Tibial nerve (tissue), 4 donors: ENCODE results near the gene ARID3A. TPM values are rescaled to one million over a fixed set of nuclear protein-coding genes. Genes with fewer than 3 reads are reported as not detected.

Experiments
- DNase-seq, 2 donors: peaks; one replicate each; pipeline ENCODE4 v3.0.0-alpha.2; 2019; ENCODE audit warnings: low spot score in 2 of 2
- H3K27ac ChIP-seq, 4 donors: fragments of 200-600 bp; sonication (generic) in 3 of 4; one replicate each; pipeline ENCODE4 v1.5.1; 2017 to 2019; ENCODE audit warnings: mild to moderate bottlenecking in 1 of 4
- H3K27me3 ChIP-seq, 2 donors: fragments of 200-600 bp; sonication (generic) in 1 of 2; one replicate each; pipeline versions ENCODE4 v1.5.1 to v1.6.0; 2017 to 2019
- H3K36me3 ChIP-seq, 3 donors: fragments of 200-600 bp; sonication (generic); one replicate each; pipeline ENCODE4 v1.5.1; 2018 to 2019
- H3K4me1 ChIP-seq, 4 donors: fragments of 200-600 bp; sonication (generic) in 3 of 4; one replicate each; pipeline ENCODE4 v1.5.1; 2017 to 2019
- H3K4me3 ChIP-seq, 4 donors: fragments of 200-600 bp; sonication (generic) in 3 of 4; one replicate each; pipeline ENCODE4 v1.5.1; 2017 to 2019; ENCODE audit warnings: mild to moderate bottlenecking in 1 of 4, moderate library complexity in 1 of 4
- H3K9me3 ChIP-seq, 4 donors: fragments of 200-600 bp; sonication (generic) in 3 of 4; one replicate each; pipeline ENCODE4 v1.5.1; 2017 to 2019
- CTCF ChIP-seq, 5 experiments: fragments of 200-600 bp in 3 of 5; fragments of 450-650 bp in 2 of 5; sonication (generic) in 3 of 5; IDR thresholded peaks; one replicate each; pipeline ENCODE4 v1.5.1; 2016 to 2019; ENCODE audit warnings: antibody characterized with exemption in 5 of 5, mild to moderate bottlenecking in 3 of 5, moderate library complexity in 2 of 5
- EP300 ChIP-seq, 2 donors: sonication (generic); formaldehyde crosslinking; IDR thresholded peaks; one replicate each; pipeline ENCODE4 v1.6.1; 2017; ENCODE audit warnings: antibody characterized with exemption in 2 of 2, mild to moderate bottlenecking in 1 of 2
- POLR2A ChIP-seq, 2 donors: fragments of 450-650 bp; IDR thresholded peaks; one replicate each; pipeline ENCODE4 v1.6.1; 2017; ENCODE audit warnings: antibody characterized with exemption in 2 of 2, mild to moderate bottlenecking in 2 of 2, moderate library complexity in 2 of 2
- WGBS, 2 donors: methylation state at CpG; one replicate each; pipeline ENCODE4 v1.1.5; 2018; 5-methylcytosine and 5-hydroxymethylcytosine counted together
- total RNA-seq, 4 donors: library from RNA; depleted of rRNA; stranded (reverse); fragments of >200 nt; gene quantifications; one replicate each; pipeline ENCODE4 v1.1.0, GENCODE V29; 2016

Gene ARID3A
- total RNA-seq, 4 donors from 2014 or later = 8.1 to 15.3 (median 12.5) TPM

DNA sequence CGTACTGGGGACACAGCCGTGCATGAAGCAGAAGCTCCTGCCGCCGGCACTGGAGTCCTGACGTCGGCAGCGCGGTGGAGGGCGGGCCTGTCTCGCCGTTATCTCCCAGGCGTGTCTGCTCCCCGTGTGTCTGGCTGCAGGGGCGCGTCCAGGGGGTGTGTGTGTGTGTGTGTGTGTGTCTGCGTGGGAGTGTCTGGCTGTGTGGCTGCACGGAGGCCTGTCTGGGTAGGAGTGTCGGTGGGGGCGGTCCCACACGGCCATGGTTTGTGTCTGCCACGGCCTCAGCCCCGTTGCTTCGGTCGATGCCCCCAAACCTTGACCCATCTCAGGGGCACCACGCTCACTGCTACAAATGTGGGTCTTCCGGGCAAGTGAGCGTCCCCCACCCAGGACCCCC, 18.3 kb downstream of the ARID3A start:
- no peak for TF ChIP-seq POLR2A (IDR thresholded peaks at IDR 0.05)
- TF ChIP-seq CTCF (IDR thresholded peaks at IDR 0.05) = no peak
- TF ChIP-seq EP300 (IDR thresholded peaks at IDR 0.05) = no peak
- no peaks in the 10 kb centered on the region for H3K9me3 ChIP-seq
- H3K27me3 ChIP-seq = no peaks in the 10 kb centered on the region
- no peaks in the 10 kb centered on the region for H3K36me3 ChIP-seq
- WGBS, 2 donors = 73 to 74% methylated on average over 14 to 27 of the region's 27 CpGs
- H3K27ac ChIP-seq = no peak overlapping the region
- DNase-seq = no peak
- H3K4me1 ChIP-seq = peaks cover 0 to 47% (median 15%) of the 10 kb centered on the region in 4 donors
- H3K4me3 ChIP-seq = no peak overlapping the region

DNA sequence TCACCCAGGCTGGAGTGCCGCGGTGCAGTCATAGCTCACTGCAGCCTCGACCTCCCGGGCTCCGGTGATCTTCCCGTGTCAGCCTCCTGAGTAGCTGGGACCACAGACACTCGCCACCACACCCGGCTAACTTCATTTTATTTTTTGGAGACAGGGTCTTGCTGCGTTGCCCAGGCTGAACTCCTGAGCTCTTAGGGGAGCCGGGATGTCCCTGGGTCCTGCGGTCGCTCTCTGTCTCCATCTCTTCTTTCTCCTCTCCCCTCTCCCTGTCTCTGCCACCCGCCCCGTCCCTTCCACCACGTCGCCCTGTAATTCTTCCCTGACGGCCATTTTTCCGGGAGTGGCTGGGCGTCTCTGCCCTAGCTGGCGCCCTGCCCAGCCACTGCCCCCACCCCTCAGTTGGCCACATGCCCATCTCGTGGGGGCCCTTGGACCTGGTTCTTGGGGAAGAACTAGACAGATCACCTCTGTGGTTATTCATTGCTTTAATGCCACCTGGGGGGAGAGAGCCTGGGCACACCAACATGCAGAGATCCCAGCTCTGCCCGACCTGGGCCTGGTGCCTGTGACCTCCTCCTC, 18.9 kb downstream of the ARID3A start:
- 58 to 64% methylated on average over 19 to 22 of the region's 22 CpGs for whole genome bisulfite sequencing, 2 donors
- no peak overlapping the region for H3K4me3 ChIP-seq
- H3K27ac ChIP-seq = no peak overlapping the region
- no peaks in the 10 kb centered on the region for H3K36me3 ChIP-seq
- no peaks in the 10 kb centered on the region for H3K27me3 ChIP-seq
- peaks cover 0 to 44% (median 15%) of the 10 kb centered on the region in 4 donors for H3K4me1 ChIP-seq
- no peak for DNase-seq
- H3K9me3 ChIP-seq = no peaks in the 10 kb centered on the region
- TF ChIP-seq EP300 (IDR thresholded peaks at IDR 0.05) = no peak
- TF ChIP-seq POLR2A (IDR thresholded peaks at IDR 0.05) = no peak
- no peak for TF ChIP-seq CTCF (IDR thresholded peaks at IDR 0.05)

DNA sequence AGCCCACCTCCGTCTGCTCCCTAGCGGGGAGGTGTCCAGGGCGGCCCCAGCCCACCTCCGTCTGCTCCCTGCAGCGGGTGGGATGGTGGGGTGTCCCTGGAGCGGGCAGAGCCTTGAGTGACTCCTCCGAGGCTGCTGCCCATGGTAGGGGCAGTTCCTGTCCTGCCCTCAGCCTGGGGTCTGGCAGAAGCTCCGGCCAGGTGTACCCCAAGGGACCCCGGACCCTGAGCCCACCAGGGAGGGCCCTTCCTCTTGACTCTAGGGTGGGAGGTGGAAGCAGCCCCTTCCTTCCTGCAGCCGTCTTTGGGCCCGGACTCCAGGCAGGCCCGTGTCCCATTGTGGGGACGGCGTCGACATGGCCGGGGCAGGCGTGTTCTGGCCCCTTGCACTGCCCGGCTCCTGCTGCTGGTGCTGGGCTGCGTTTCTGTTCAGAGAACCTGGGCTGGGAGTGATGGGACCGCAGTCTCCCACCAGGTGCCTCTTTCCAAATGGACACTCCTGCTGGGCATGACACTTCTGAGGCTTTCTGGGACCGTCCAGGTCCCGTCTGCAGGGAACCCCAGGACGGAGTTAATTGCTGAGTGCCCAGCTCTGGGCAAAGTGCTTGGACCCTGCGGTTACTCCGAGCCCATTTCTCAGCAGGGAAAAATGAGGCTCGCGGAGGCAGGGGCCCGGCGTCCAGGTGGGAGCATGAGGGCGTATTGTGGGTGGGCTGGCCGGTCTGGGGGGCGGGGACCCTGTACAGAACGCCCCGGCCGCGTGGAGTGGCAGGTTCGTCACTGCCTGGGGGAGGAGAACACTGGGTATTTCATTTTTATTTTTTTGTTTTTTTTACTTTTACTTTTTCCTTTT, 19.8 kb downstream of the ARID3A start:
- WGBS, 2 donors = 82 to 85% methylated on average over 24 to 30 of the region's 37 CpGs
- TF ChIP-seq CTCF (IDR thresholded peaks at IDR 0.05) (no peak), EP300 (IDR thresholded peaks at IDR 0.05) (no peak), POLR2A (IDR thresholded peaks at IDR 0.05) (no peak)
- H3K9me3 ChIP-seq = no peaks in the 10 kb centered on the region

GRCh38 chr19:947090-947706, 21.4 kb downstream of the ARID3A start:
- H3K9me3 ChIP-seq = no peaks in the 10 kb centered on the region
- no peaks in the 10 kb centered on the region for H3K27me3 ChIP-seq
- DNase-seq = no peak
- H3K4me3 ChIP-seq = no peak overlapping the region
- H3K27ac ChIP-seq = peak overlapping the region in 1 of 4 donors; percentile 8
- no peak for TF ChIP-seq EP300 (IDR thresholded peaks at IDR 0.05)
- no peak for TF ChIP-seq POLR2A (IDR thresholded peaks at IDR 0.05)
- no peak for TF ChIP-seq CTCF (IDR thresholded peaks at IDR 0.05)
- H3K36me3 ChIP-seq = no peaks in the 10 kb centered on the region
- 84 to 85% methylated on average over 29 to 30 of the region's 30 CpGs for WGBS, 2 donors
- H3K4me1 ChIP-seq = peaks cover 0 to 22% (median 6%) of the 10 kb centered on the region in 4 donors

More for the DNA sequence above, 19.8 kb downstream of the ARID3A start:
- Histone ChIP-seq H3K27ac (no peak overlapping the region), H3K4me3 (no peak overlapping the region), H3K36me3 (no peaks in the 10 kb centered on the region), H3K27me3 (no peaks in the 10 kb centered on the region), H3K4me1 (peaks cover 0 to 35% (median 12%) of the 10 kb centered on the region in 4 donors)
- DNase-seq = no peak
